AG10803 (cell line): ENCODE measurements around the gene PP2D1.
"Not testable (repeated sequence)": the region's sequence is repeated elsewhere in the genome, so short reads cannot be mapped to it uniquely, and the experiment has no call there.

Source experiments
- DNase-seq: peaks from one replicate; pipeline ENCODE4 v3.0.0; 2010; ENCODE audit warnings: low read depth
- H3K4me3 ChIP-seq: 2 replicates; pipeline ENCODE4 v1.5.1; 2011; ENCODE audit warnings: mild to moderate bottlenecking, low read length, control low read depth
- TF ChIP-seq, protein P1 (sequence below): conservative IDR thresholded peaks from 2 replicates; pipeline ENCODE4 v1.5.1; 2011; ENCODE audit warnings: mild to moderate bottlenecking, low read length, control low read depth, inconsistent platforms

The PP2D1 gene

DNA sequence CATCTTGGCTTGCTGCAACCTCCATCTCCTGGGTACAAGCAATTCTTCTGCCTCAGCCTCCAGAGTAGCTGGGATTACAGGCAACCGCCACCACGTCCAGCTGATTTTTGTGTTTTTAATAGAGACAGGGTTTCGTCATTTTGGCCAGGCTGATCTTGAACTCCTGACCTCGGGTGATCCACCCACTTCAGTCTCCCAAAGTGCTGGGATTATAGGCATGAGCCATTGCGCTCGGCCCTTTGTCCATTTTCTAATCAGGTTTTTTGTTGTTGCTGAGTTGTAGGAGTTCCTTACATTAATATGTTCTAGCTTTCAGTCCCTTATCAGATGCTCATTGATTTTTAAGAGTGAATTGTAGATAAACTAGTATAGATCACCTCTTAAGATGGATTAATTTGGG is 44.9 kb downstream of the PP2D1 start:
- no peak overlapping the region for H3K4me3 ChIP-seq
- no peak for DNase-seq
- TF ChIP-seq, protein P1, sequence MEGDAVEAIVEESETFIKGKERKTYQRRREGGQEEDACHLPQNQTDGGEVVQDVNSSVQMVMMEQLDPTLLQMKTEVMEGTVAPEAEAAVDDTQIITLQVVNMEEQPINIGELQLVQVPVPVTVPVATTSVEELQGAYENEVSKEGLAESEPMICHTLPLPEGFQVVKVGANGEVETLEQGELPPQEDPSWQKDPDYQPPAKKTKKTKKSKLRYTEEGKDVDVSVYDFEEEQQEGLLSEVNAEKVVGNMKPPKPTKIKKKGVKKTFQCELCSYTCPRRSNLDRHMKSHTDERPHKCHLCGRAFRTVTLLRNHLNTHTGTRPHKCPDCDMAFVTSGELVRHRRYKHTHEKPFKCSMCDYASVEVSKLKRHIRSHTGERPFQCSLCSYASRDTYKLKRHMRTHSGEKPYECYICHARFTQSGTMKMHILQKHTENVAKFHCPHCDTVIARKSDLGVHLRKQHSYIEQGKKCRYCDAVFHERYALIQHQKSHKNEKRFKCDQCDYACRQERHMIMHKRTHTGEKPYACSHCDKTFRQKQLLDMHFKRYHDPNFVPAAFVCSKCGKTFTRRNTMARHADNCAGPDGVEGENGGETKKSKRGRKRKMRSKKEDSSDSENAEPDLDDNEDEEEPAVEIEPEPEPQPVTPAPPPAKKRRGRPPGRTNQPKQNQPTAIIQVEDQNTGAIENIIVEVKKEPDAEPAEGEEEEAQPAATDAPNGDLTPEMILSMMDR, result no peak

DNA sequence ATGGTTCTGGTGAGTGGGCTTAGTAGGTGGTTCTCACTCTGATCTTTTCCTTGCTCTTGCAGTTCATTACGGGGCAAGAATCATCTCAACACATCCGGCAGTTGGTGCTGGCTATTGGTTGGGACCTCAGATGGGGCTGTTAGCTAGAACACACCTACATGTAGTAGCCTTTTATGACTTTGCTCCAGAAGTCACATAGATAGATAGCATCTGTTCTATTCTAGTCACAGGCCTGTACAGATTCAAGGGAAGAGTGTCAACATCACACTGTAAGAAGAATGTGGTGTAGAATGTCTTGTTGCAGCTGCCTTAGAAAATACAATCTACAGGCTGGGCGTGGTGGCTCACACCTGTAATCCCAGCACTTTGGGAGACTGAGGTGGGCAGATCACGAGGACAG is 50.1 kb downstream of the PP2D1 start:
- DNase-seq, result no peak
- no peak overlapping the region for H3K4me3 ChIP-seq
- TF ChIP-seq, protein P1, result no peak

DNA sequence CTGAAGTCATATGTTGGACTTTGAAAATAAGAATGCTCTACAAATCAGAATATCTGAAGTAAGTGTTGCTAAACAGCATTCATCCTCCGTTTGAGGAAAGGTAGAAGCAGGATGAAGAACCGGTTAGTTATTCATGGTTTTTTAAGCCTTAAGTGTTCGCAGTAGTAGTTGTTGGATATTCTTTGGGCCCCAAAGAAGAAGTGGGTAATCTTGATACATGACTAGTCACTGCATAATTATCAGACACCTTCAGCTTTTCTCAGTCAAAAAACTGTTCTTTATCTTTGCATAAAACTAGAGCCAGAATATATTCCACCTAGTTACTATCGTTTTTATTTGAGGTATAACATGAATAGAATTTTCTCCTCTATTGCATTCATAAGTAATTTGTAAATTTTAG is 51.4 kb downstream of the PP2D1 start:
- no peak overlapping the region for H3K4me3 ChIP-seq
- TF ChIP-seq, protein P1, result no peak
- DNase-seq, result no peak

DNA sequence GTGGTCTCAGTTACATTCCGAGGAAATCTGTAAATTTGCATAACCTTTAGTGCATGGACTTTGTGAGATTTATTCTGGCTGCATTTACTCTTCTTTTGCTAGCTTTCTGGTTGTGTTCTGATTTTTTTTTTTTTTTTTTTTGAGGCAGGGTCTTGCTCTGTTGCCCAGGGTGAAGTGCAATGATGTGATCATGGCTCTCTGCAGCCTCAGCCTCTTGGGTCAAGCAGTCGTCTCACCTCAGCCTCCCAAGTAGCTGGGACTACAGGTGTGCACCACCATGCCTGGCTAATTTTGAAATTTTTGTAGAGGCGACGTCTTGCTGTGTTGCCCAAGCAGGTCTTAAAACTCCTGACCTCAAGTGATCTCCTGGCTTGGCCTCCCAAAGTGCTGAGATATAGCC is 52.6 kb downstream of the PP2D1 start:
- no peak overlapping the region for H3K4me3 ChIP-seq
- TF ChIP-seq, protein P1, result no peak
- DNase-seq, result no peak

DNA sequence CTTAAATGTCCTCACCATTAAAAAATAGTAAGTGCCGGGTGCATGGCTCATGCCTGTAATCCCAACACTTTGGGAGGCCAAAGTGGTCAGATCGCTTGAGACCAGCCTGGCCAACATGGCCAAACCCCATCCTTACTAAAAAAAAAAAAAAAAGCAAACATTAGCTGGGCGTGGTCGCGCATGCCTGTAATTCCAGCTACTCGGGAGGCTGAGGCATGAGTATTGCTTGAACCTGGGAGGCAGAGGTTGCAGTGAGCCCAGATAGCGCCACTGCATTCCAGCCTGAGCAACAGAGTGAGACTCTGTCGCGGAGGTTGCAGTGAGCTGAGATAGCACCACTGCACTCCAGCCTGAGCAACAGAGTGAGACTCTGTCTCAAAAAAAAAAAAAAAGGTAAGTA is 54.7 kb downstream of the PP2D1 start:
- DNase-seq, H3K4me3 ChIP-seq: not testable (repeated sequence)

DNA sequence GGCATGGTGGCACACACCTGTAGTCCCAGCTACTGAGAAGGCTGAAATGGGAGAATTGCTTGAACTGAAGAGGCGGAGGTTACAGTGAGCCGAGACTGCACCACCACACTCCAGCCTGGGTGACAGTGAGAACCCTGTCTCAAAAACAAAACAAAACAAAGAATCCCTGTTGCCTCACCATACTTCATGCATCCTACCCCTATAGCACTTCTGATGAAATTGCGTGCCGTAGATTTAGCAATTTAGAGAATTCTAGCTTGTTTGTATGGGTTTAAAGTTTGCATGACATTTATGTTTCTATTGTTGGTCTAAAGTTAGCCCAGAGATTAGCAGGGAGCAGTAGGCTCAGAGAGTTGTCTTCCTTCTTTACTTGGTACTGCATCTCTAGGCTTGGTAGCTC is 57.4 kb downstream of the PP2D1 start:
- TF ChIP-seq, protein P1, result no peak
- H3K4me3 ChIP-seq, result no peak overlapping the region
- DNase-seq, result no peak

DNA sequence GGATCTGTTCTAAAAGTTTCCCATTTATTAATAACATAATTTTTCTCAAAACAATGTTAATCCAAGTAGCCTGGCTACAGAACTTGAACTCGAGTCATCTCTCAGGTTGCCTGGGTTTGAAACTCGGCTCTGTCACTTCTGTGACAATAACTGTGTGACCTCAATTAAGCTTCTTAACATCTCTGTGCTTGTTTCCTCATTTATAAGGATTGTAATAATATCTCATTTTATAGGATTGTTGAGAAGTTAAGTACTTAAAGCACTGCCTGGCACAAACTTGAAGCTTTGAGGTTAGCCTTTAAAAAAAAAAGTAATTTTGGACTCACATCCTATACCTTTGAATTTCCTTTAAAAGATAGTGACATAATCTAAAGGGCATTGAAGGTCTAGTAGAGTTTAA is 61.7 kb downstream of the PP2D1 start:
- DNase-seq, result no peak
- no peak overlapping the region for H3K4me3 ChIP-seq
- TF ChIP-seq, protein P1, result no peak

DNA sequence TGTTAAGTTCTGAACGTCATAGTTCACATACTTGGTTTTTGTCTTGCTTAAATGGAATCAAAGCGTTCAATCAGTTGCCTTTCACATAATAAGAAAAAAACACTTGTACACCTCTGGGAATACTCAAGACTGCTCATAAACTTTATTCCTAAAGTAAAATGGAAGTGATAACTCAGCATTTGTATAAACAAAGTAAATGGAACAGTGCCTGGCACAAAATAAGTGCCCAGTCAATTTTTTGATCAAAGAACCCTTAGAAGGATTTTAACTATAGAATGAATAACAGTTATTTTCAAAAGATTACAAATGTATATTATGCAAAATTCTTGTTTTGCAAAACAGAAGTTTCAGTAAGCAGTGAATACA is 63.9 kb downstream of the PP2D1 start:
- TF ChIP-seq, protein P1, result no peak

More for the DNA sequence above, 63.9 kb downstream of the PP2D1 start:
- peak overlapping the region; percentile 96 for H3K4me3 ChIP-seq
- no peak for DNase-seq
